Osteoblast (primary cell): ENCODE data around the gene ADIPOR2. TPM values are rescaled to one million over a fixed set of nuclear protein-coding genes. Genes with fewer than 3 reads are reported as not detected.
A peak's percentile ranks its signal among the peaks of the same experiment; 100 is the strongest.

Source experiments
- DNase-seq: peaks from one replicate; pipeline ENCODE4 v3.0.0; 2011; ENCODE audit warnings: low spot score, mixed read lengths; ENCODE audit not compliant: insufficient read length; ENCODE audit errors: missing footprints
- H2AFZ ChIP-seq: 2 replicates; pipeline ENCODE4 v1.6.0; 2011; ENCODE audit warnings: mild to moderate bottlenecking, low read length
- H3K27ac ChIP-seq: 2 replicates; pipeline ENCODE4 v1.5.1; 2011; ENCODE audit warnings: mild to moderate bottlenecking, low read depth, low read length, moderate library complexity
- H3K27me3 ChIP-seq: 2 replicates; pipeline ENCODE4 v1.6.0; 2012; ENCODE audit warnings: mild to moderate bottlenecking, control low read depth, inconsistent platforms, low read length, moderate library complexity; ENCODE audit not compliant: insufficient read depth
- H3K36me3 ChIP-seq: 2 replicates; pipeline ENCODE4 v1.5.1; 2011; ENCODE audit warnings: mild to moderate bottlenecking, low read length, control low read depth, moderate library complexity; ENCODE audit not compliant: insufficient read depth
- H3K4me1 ChIP-seq: 2 replicates; pipeline ENCODE4 v1.5.1; 2011; ENCODE audit warnings: mild to moderate bottlenecking, low read length, control low read depth, moderate library complexity; ENCODE audit not compliant: insufficient read depth
- H3K4me2 ChIP-seq: 2 replicates; pipeline ENCODE4 v1.6.0; 2011; ENCODE audit warnings: mild to moderate bottlenecking, low read length; ENCODE audit not compliant: insufficient read depth
- H3K4me3 ChIP-seq: fragments of 200-600 bp; sonication (generic); 3 replicates; pipeline ENCODE4 v1.5.1; 2012; ENCODE audit warnings: mild to moderate bottlenecking, low read length, inconsistent platforms; ENCODE audit not compliant: insufficient read depth
- H3K79me2 ChIP-seq: 2 replicates; pipeline ENCODE4 v1.6.0; 2012; ENCODE audit warnings: mild to moderate bottlenecking, low read length, control low read depth, inconsistent platforms; ENCODE audit not compliant: insufficient read depth
- H3K9me3 ChIP-seq: 2 replicates; pipeline ENCODE4 v1.5.1; 2011; ENCODE audit warnings: low read depth, low read length, control low read depth
- H4K20me1 ChIP-seq: 2 replicates; pipeline ENCODE4 v1.6.0; 2012; ENCODE audit warnings: mild to moderate bottlenecking, low read length, control low read depth; ENCODE audit not compliant: insufficient read depth
- small RNA-seq: library from RNA; depleted of rRNA; stranded (forward); fragments of <200 nt; gene quantifications from one replicate; pipeline ENCODE3, GENCODE V24; 2012
- total RNA-seq: library from RNA; depleted of rRNA; stranded (reverse); fragments of >200 nt; gene quantifications from 2 replicates; pipeline ENCODE4 v1.2.3, GENCODE V29; 2012
- TF ChIP-seq, protein P1 (sequence below): IDR thresholded peaks from 2 replicates; pipeline ENCODE4 v1.5.1; 2011; ENCODE audit warnings: mild to moderate bottlenecking, low read depth, low read length, moderate library complexity; ENCODE audit errors: extremely low read depth

ADIPOR2 gene
- total RNA-seq, 1 donor = 32.2 TPM

DNA sequence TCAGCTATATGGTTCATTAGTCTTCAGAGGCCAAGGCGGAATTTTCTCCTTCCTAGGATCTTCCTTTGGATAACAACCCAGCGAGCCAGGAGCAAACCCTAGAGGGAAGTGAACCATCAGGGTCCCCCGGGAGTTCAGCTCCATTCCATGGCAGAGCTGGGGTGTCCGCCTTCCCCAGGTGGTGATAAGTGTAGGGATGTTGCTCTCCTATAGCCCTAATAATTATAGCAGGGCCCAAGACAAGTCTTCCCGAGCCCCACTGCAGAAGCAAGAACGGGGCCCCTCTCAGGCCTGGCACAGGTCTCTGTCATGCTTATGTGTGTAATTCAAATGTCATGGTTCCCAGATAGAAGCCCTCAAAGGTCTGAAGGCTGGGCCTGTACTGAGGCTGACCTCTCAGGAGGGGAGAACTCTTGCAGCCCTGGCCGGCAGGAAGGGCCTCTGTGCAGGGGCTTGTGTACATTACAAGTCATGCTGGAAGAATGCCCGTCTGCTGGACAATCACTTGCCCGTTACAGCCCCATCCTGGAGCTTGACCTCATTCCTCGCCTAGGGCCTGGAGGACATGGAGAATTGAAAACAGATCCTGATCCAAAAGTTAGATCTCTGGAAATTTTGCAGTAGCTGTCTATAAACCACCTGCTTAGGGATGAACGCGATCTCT is 146.8 kb downstream of the ADIPOR2 start:
- H3K4me2 ChIP-seq = no peak overlapping the region
- peaks cover 36% of the 10 kb centered on the region for H3K27me3 ChIP-seq
- DNase-seq = peak; percentile 81

More for the DNA sequence above, 146.8 kb downstream of the ADIPOR2 start:
- Histone ChIP-seq H3K4me3 (no peak overlapping the region), H3K4me1 (no peaks in the 10 kb centered on the region), H3K79me2 (no peaks in the 10 kb centered on the region), H3K36me3 (no peaks in the 10 kb centered on the region), H4K20me1 (no peaks in the 10 kb centered on the region), H3K9me3 (no peaks in the 10 kb centered on the region), H3K27ac (no peak overlapping the region), H2AFZ (no peak overlapping the region)
- TF ChIP-seq, protein P1, sequence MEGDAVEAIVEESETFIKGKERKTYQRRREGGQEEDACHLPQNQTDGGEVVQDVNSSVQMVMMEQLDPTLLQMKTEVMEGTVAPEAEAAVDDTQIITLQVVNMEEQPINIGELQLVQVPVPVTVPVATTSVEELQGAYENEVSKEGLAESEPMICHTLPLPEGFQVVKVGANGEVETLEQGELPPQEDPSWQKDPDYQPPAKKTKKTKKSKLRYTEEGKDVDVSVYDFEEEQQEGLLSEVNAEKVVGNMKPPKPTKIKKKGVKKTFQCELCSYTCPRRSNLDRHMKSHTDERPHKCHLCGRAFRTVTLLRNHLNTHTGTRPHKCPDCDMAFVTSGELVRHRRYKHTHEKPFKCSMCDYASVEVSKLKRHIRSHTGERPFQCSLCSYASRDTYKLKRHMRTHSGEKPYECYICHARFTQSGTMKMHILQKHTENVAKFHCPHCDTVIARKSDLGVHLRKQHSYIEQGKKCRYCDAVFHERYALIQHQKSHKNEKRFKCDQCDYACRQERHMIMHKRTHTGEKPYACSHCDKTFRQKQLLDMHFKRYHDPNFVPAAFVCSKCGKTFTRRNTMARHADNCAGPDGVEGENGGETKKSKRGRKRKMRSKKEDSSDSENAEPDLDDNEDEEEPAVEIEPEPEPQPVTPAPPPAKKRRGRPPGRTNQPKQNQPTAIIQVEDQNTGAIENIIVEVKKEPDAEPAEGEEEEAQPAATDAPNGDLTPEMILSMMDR = no peak

Small RNA genes lying within 50 kb of the gene (small RNA-seq; reads per million reads assigned to genes)
- not detected for gene MIR3649

Other genes with a start within 250 kb of the ADIPOR2 start
- gene FBXL14, start 96.5 kb upstream of the ADIPOR2 start, total RNA-seq = 9.8 and 10.3 TPM in 2 replicates
- 59.0 and 71.0 TPM in 2 replicates for gene WNT5B, start 61.8 kb upstream of the ADIPOR2 start, total RNA-seq
- not detected in 2 replicates for gene LRTM2, start 129.5 kb downstream of the ADIPOR2 start, total RNA-seq
- gene CACNA2D4, start 227.6 kb downstream of the ADIPOR2 start, total RNA-seq = 0.72 and 0.88 TPM in 2 replicates